GM19467 (cell line): ENCODE data around the gene CBLN1.
A peak's percentile ranks its signal among the peaks of the same experiment; 100 is the strongest.

Source experiments
- ATAC-seq: cut with Tn5 transposase; IDR thresholded peaks from one replicate; pipeline ENCODE4 v1.9.1; 2021; ENCODE audit warnings: mild to moderate bottlenecking, moderate library complexity; ENCODE audit not compliant: unreplicated experiment

CBLN1 gene

GRCh38 chr16:49281480-49281842, at the start of gene CBLN1:
CBLN1 (minus strand) TSS chr16:49281838; CDS start chr16:49281465, 373 bp downstream.
- ATAC-seq = peak; percentile 15

GRCh38 chr16:49330562-49331201, 49.0 kb upstream of the CBLN1 start:
- no peak for ATAC-seq

- no peak for ATAC-seq
Observed at GRCh38 chr16:49328325-49328724, 46.7 kb upstream of the CBLN1 start.

GRCh38 chr16:49327466-49327865, 45.8 kb upstream of the CBLN1 start:
- ATAC-seq = no peak

GRCh38 chr16:49324703-49325102, 43.1 kb upstream of the CBLN1 start:
- no peak for ATAC-seq

GRCh38 chr16:49315602-49316001, 34.0 kb upstream of the CBLN1 start:
- no peak for ATAC-seq

- no peak for ATAC-seq
Observed at GRCh38 chr16:49312389-49312985, 30.8 kb upstream of the CBLN1 start.

GRCh38 chr16:49311823-49312222, 30.2 kb upstream of the CBLN1 start:
- no peak for ATAC-seq

- no peak for ATAC-seq
Observed at GRCh38 chr16:49307176-49307575, 25.5 kb upstream of the CBLN1 start.

GRCh38 chr16:49305406-49305805, 23.8 kb upstream of the CBLN1 start:
- no peak for ATAC-seq

- ATAC-seq = no peak
Observed at GRCh38 chr16:49292413-49292812, 10.8 kb upstream of the CBLN1 start.

GRCh38 chr16:49287572-49287971, 5.9 kb upstream of the CBLN1 start:
- no peak for ATAC-seq

GRCh38 chr16:49284962-49285361, 3.3 kb upstream of the CBLN1 start:
- no peak for ATAC-seq

- no peak for ATAC-seq
Observed at GRCh38 chr16:49283376-49284049, 1.9 kb upstream of the CBLN1 start.

GRCh38 chr16:49282690-49283375, 1.2 kb upstream of the CBLN1 start:
- no peak for ATAC-seq

GRCh38 chr16:49281843-49282642, 405 bp upstream of the CBLN1 start:
- peak; percentile 75 for ATAC-seq

GRCh38 chr16:49280841-49281371, 732 bp downstream of the CBLN1 start:
- no peak for ATAC-seq

GRCh38 chr16:49280105-49280741, 1.4 kb downstream of the CBLN1 start:
- no peak for ATAC-seq

GRCh38 chr16:49278944-49279725, 2.5 kb downstream of the CBLN1 start:
- ATAC-seq = no peak

- no peak for ATAC-seq
Observed at GRCh38 chr16:49278567-49278827, 3.1 kb downstream of the CBLN1 start.
